Immature natural killer cell (primary cell): Measurements from ENCODE around the gene SMARCB1. TPM values are rescaled to one million over a fixed set of nuclear protein-coding genes. Genes with fewer than 3 reads are reported as not detected.

Source experiments
- DNase-seq, 3 donors: peaks; one replicate each; pipeline ENCODE4 v3.0.0; 2022; ENCODE audit warnings: mixed read lengths in 1 of 3
- H3K27ac Mint-ChIP-seq, 6 donors: one replicate each; pipeline ENCODE4 v1.8.0; 2020; ENCODE audit warnings: mixed read lengths in 6 of 6, mild to moderate bottlenecking in 5 of 6, inconsistent platforms in 4 of 6, moderate library complexity in 3 of 6
- H3K27me3 Mint-ChIP-seq, 3 donors: one replicate each; pipeline ENCODE4 v1.8.0; 2020 to 2021; ENCODE audit warnings: low read depth in 3 of 3, mild to moderate bottlenecking in 3 of 3, mixed read lengths in 3 of 3, moderate library complexity in 3 of 3, inconsistent platforms in 1 of 3
- H3K36me3 Mint-ChIP-seq, 3 donors: one replicate each; pipeline ENCODE4 v1.8.0; 2020; ENCODE audit warnings: mixed read lengths in 3 of 3, inconsistent platforms in 2 of 3, mild to moderate bottlenecking in 2 of 3
- H3K4me1 Mint-ChIP-seq, 2 donors: one replicate each; pipeline ENCODE4 v1.8.0; 2020; ENCODE audit warnings: inconsistent platforms in 2 of 2, mild to moderate bottlenecking in 2 of 2, mixed read lengths in 2 of 2, moderate library complexity in 1 of 2
- H3K4me3 Mint-ChIP-seq, 5 donors: one replicate each; pipeline ENCODE4 v1.8.0; 2020; ENCODE audit warnings: mild to moderate bottlenecking in 5 of 5, mixed read lengths in 5 of 5, inconsistent platforms in 3 of 5, moderate library complexity in 3 of 5
- H3K9me3 Mint-ChIP-seq, 6 donors: one replicate each; pipeline ENCODE4 v1.8.0; 2020; ENCODE audit warnings: mild to moderate bottlenecking in 6 of 6, mixed read lengths in 6 of 6, inconsistent platforms in 4 of 6, moderate library complexity in 3 of 6
- polyA plus RNA-seq, 3 donors: library from polyadenylated mRNA; unstranded; fragments of 300-500 nt; fragmentation: Illumina TruSeq; gene quantifications; one replicate each; pipeline ENCODE4 v1.2.3, GENCODE V29; 2021

SMARCB1 gene
- polyA plus RNA-seq, 3 donors from 2014 or later, result 28.5 to 49.5 (median 40.3) TPM

DNA sequence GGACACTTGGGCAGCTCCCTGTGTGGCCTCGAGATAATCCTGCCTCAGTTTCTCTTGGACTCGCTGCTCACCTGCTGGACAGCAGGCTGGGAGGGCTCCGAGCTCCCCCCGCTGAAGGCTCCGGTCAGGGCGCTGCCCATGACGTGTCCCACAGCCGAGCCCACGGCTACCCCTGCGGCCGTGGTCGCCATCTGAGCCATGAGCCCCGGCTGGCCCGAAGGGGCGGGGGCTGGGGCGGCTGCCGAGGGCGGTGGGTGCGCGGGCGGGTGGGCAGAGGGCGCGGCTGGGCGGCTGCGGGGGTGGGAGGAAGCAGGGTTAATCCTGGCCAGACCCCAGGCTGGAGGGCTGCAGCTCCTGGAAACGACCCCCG lies 19.5 kb upstream of the SMARCB1 start:
- no peak for DNase-seq
- Mint-ChIP-seq H3K4me1 (peaks cover 37 to 46% of the 10 kb centered on the region in 2 donors), H3K9me3 (no peaks in the 10 kb centered on the region), H3K4me3 (peak overlapping the region; percentile 69 to 85 (median 74)), H3K27ac (no peak overlapping the region), H3K27me3 (peaks cover 0 to 3% (median 1%) of the 10 kb centered on the region in 3 donors), H3K36me3 (no peaks in the 10 kb centered on the region)

DNA sequence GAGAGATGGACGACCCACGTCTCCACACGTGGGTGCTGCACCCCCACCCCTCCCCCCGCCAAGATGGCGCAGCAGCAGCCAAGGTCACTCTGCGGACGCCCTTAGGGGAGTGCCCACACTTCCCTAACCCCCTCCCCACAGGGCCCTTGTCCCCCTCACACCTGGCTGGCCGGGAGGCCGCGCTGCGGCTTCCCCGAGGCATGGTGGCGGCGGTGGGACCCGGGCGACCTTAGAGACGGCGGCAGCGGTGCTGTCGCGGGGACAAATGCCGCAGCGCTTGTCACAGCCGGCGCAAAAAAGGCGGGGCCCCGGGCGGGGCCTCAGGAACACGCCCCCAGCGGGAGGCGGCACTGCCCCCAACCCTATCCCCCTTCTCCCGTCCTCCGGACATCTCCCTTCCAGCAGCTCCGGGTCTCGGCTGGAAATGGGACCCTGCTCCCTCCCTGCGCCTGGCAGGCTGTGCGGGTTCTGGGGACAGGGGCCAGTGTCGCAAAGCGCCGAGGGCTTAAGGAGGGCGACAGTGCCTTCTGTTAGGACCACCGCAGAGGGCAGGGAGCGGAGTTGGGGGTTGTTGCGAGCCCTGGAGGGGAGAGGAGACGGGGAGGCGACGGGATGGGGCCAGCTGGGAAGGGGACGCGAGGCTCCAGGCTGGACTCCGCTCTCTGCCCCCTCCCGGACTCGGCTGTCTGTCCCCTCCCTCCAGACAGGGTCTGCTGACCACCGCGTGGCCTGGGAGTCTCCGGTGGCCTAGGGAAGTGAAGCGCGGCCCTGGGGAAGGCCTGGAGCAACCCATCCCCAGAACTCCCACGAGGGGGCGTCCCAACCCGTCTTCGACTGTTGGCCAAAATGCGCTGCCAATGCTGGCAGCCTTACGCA lies 18.9 kb upstream of the SMARCB1 start, which contains the start of gene CHCHD10:
Gene CHCHD10 (minus strand): TSS at position 300 of the 876 bp plus-strand sequence. CDS start 98 bp downstream, at position 202.
- no peaks in the 10 kb centered on the region for H3K36me3 Mint-ChIP-seq
- no peaks in the 10 kb centered on the region for H3K9me3 Mint-ChIP-seq
- H3K4me1 Mint-ChIP-seq, result peaks cover 32 to 42% of the 10 kb centered on the region in 2 donors
- DNase-seq, result peak; percentile 70 to 74 (median 72)
- peaks cover 0 to 3% (median 1%) of the 10 kb centered on the region in 3 donors for H3K27me3 Mint-ChIP-seq
- peak within 1 kb of the TSS; percentile 77 to 86 (median 83) for H3K4me3 Mint-ChIP-seq
- H3K27ac Mint-ChIP-seq, result peak within 1 kb of the TSS in 3 of 6 donors; percentile 60 to 76 (median 75)

DNA sequence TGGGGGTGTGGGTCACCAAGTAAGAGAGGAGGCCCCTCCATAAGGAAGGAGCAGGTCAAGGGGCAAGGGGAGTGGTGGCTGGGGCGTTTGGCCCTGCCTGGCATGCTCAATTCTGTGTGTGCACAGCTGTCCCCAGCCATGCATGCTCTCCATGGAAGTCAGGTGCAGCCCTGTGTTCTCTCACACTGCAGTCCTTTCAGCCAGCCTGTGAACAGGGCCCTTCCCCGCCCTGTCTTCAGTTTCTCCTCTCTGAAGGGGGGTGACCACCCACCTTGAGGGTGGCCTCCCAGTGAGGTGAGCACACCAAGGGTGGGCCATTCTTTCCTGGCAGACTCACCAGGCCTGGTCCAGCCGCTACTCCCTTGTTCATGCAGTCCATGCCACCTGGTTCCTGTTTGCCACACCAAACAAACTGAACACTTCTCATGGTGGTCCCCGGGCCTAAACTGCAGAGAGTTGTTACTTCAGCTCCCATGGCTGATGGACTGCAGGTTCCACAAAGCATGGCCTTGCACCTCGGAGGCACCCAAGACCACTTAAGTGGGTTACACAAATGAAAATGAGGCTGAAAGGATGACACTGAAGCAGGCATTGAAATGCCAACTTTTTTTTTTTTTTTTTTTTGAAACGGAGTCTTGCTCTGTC lies 17.3 kb upstream of the SMARCB1 start:
- peaks cover 21 to 38% of the 10 kb centered on the region in 2 donors for H3K4me1 Mint-ChIP-seq
- H3K4me3 Mint-ChIP-seq, result peak overlapping the region in 4 of 5 donors; percentile 26 to 85 (median 62)
- peaks cover 0 to 3% (median 1%) of the 10 kb centered on the region in 3 donors for H3K27me3 Mint-ChIP-seq
- DNase-seq, result no peak
- H3K9me3 Mint-ChIP-seq, result no peaks in the 10 kb centered on the region
- no peaks in the 10 kb centered on the region for H3K36me3 Mint-ChIP-seq
- H3K27ac Mint-ChIP-seq, result no peak overlapping the region

DNA sequence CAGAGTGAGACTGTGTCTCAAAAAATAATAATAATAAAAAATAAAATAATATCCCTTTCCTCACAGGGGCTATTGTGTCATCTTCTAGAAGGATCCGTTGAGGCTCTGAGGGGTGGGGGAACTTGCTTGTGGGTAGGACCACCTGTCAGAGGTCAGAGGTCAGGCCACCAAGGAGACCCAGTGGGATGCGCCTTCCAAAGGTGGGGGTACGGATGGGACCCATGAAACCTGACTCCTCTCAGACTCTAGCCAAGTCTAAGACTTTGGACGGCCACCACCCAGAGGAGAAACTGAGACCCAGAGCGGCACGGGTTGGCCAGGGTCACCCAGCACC lies 14.5 kb upstream of the SMARCB1 start:
- peaks cover 5 to 15% of the 10 kb centered on the region in 2 donors for H3K4me1 Mint-ChIP-seq
- DNase-seq, result no peak
- no peaks in the 10 kb centered on the region for H3K9me3 Mint-ChIP-seq
- H3K4me3 Mint-ChIP-seq, result peak overlapping the region; percentile 54 to 75 (median 63)
- no peaks in the 10 kb centered on the region for H3K36me3 Mint-ChIP-seq
- H3K27me3 Mint-ChIP-seq, result peaks cover 0 to 4% (median 2%) of the 10 kb centered on the region in 3 donors
- peak overlapping the region in 1 of 6 donors; percentile 49 for H3K27ac Mint-ChIP-seq

DNA sequence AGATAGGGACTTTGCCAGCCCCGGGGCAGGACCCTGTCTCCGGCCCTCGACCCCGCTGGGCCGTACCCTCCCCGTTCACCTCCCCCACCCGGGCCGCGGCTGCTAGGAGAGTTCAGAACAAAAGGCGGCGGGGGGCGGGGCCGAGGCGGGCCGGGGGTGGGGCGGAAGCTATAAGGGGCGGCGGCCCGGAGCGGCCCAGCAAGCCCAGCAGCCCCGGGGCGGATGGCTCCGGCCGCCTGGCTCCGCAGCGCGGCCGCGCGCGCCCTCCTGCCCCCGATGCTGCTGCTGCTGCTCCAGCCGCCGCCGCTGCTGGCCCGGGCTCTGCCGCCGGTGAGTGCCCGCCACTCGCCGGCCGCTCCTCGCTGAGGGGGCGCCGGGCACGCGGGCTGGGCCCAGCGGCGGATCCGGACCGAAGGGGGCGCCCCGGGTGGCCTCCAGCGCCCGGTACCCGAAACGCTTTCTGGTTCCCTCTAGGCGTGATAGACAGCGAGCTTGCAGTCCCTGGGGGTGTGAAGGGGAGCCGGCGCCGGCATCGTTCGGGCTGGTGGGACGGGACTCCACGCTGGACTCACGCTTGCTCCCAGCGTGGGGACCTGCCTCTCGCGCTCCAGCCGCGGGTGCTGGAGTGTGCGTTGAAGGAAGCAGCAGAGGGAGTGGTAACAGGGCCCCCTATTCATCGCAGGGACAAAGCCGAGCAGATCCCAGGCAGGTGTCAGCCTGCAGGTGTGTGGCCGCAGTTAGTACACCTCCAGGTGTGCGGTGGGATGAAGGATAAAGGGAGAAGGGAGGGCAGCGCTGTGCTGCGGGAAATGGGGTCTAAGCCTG lies 13.9 kb upstream of the SMARCB1 start, which contains the start of gene MMP11:
Gene MMP11 (plus strand): TSS at position 201 of the 825 bp plus-strand sequence. CDS start 22 bp downstream, at position 223.
- H3K4me3 Mint-ChIP-seq, result peak within 1 kb of the TSS; percentile 54 to 75 (median 65)
- H3K4me1 Mint-ChIP-seq, result peaks cover 5 to 14% of the 10 kb centered on the region in 2 donors
- H3K36me3 Mint-ChIP-seq, result no peaks in the 10 kb centered on the region
- peak; percentile 39 to 54 (median 48) for DNase-seq
- H3K27ac Mint-ChIP-seq, result peak within 1 kb of the TSS in 2 of 6 donors; percentile 7 to 49
- peaks cover 0 to 4% (median 2%) of the 10 kb centered on the region in 3 donors for H3K27me3 Mint-ChIP-seq
- H3K9me3 Mint-ChIP-seq, result no peaks in the 10 kb centered on the region

DNA sequence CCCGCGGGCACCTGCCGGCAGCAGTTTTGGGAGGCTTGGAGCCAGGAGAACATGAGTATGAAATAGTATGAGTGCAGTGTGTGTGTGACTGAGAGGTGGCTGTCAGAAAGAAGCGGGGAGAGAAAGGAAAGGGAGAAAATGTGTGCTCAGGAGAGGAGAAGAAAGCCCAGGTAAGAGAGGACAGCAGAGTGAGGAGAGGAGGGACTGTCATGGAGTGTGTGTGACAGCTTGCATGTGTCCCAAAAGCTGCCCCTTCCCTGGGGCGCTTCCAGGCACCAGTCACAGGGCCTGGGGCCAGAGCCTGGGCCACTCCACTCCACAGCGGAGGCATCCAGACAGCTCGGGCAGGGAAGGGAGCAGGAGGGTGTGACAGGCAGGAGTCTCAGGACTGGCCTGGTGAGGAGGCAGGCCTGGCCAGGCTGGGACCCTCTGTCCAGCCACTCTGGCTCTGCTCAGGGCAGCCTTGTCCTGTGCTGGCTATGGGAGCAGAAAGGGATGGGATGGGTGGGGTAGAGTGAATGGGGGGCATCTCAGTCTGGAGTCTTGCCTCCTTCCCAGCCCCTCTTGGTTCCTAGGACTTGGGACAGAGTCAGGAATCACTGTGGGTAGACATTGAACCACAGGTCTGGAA lies 13.2 kb upstream of the SMARCB1 start:
- H3K27ac Mint-ChIP-seq, result peak overlapping the region in 1 of 6 donors; percentile 7
- peaks cover 5 to 13% of the 10 kb centered on the region in 2 donors for H3K4me1 Mint-ChIP-seq
- no peaks in the 10 kb centered on the region for H3K36me3 Mint-ChIP-seq
- H3K27me3 Mint-ChIP-seq, result peaks cover 0 to 6% (median 2%) of the 10 kb centered on the region in 3 donors
- H3K4me3 Mint-ChIP-seq, result peak overlapping the region; percentile 19 to 65 (median 42)
- DNase-seq, result no peak
- no peaks in the 10 kb centered on the region for H3K9me3 Mint-ChIP-seq

DNA sequence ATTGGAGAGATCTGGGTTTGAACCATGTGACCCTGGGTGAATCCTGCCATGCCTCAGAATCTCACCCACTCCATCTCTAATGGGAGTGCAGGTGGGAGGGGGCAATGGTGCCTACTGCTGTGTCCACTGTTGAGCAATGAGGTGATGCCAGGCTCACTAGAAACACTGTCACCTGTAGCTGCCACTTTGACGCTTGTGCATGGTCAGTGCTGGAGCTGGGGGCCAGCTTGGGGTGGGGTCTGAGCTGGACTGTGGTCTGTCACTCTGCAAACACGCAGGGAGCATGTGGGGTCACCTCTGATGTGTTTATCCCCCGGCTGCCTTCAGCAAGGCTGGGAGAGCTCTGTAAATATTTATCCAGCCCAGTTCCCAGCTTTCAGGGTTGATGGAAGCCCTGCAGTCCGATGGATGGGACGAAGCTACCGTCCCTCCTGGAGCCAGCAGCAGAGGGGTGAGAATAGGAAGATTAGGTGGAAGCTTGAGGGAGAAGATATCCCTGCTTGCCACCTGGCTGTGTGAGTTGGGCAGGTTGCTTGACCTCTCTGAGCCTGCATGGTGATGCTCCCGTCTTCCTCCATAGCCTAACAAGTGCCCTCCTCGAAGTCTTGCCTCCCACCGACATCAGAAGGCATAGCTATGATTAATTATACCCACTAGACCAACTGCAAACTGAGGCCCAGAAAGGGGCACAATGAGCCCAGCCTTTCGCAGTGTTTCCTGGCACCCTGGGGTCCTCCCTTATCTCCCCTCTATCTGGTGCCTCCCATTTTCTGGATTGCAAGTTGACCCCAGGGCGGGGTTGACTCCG lies 12.4 kb upstream of the SMARCB1 start:
- Mint-ChIP-seq H3K36me3 (no peaks in the 10 kb centered on the region), H3K4me1 (peaks cover 5 to 13% of the 10 kb centered on the region in 2 donors), H3K4me3 (peak overlapping the region in 1 of 5 donors; percentile 34), H3K9me3 (no peaks in the 10 kb centered on the region), H3K27me3 (peaks cover 0 to 6% (median 2%) of the 10 kb centered on the region in 3 donors), H3K27ac (no peak overlapping the region)
- DNase-seq, result no peak

DNA sequence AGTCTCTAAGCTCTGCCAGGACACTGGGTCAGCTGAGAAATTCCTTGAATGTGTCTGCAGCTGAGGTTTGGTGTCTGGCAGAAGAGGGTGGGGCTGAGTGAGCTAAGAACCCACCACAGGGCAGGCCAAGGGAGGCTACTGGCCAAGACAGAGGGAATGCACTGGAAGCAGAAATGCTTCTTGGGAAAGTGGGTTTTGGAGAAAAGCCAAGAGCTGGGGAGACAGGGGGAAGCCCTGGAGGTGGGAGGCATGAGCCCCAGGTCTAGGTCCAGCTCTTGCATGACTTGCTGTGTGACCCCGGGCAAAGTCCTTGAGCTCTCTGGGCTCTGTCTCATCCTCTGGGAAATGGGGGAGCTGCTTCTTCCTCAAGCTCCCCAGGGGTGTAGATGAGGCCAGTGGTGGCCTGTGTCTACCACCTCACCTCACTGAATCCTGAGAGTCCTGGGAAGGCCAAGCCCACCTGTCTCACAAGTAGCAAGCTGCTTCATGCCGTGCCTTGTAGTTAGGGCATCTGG lies 11.8 kb upstream of the SMARCB1 start:
- H3K9me3 Mint-ChIP-seq, result no peaks in the 10 kb centered on the region
- no peak overlapping the region for H3K4me3 Mint-ChIP-seq
- no peak overlapping the region for H3K27ac Mint-ChIP-seq
- DNase-seq, result no peak
- H3K36me3 Mint-ChIP-seq, result no peaks in the 10 kb centered on the region
- H3K4me1 Mint-ChIP-seq, result peaks cover 5 to 13% of the 10 kb centered on the region in 2 donors
- peaks cover 0 to 4% (median 3%) of the 10 kb centered on the region in 3 donors for H3K27me3 Mint-ChIP-seq

DNA sequence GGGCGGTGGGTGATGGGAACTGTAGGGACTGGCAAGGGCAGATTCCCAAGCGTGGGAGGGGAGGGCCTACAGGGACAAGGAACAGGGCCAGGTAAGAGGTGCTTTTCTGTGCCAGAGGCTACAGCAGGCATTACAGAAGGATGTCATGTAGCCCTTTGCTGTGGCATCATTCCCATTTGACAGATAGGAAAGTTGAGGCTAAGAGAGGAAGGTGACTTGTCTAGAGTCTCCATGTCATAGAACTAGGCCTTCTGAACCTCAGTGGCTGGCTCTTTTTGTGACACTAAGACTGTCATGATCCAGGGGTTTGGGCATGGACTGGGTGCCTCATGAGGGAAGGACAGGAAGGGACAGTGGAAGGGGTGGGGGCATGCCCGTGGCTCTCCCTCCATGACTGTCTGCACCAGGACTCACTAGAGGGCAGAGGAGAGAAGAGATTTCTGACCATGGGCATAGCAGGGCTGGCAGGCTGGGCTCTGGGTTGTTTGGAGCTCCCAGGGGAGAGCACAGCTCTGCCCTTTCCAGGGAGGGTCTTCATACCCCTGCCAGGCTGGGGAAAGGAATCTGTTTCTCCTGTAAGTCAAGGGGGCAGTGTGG lies 10.9 kb upstream of the SMARCB1 start:
- Mint-ChIP-seq H3K4me3 (no peak overlapping the region), H3K27me3 (peaks cover 0 to 4% (median 3%) of the 10 kb centered on the region in 3 donors), H3K27ac (no peak overlapping the region), H3K36me3 (no peaks in the 10 kb centered on the region), H3K4me1 (peaks cover 4 to 12% of the 10 kb centered on the region in 2 donors), H3K9me3 (no peaks in the 10 kb centered on the region)
- no peak for DNase-seq

DNA sequence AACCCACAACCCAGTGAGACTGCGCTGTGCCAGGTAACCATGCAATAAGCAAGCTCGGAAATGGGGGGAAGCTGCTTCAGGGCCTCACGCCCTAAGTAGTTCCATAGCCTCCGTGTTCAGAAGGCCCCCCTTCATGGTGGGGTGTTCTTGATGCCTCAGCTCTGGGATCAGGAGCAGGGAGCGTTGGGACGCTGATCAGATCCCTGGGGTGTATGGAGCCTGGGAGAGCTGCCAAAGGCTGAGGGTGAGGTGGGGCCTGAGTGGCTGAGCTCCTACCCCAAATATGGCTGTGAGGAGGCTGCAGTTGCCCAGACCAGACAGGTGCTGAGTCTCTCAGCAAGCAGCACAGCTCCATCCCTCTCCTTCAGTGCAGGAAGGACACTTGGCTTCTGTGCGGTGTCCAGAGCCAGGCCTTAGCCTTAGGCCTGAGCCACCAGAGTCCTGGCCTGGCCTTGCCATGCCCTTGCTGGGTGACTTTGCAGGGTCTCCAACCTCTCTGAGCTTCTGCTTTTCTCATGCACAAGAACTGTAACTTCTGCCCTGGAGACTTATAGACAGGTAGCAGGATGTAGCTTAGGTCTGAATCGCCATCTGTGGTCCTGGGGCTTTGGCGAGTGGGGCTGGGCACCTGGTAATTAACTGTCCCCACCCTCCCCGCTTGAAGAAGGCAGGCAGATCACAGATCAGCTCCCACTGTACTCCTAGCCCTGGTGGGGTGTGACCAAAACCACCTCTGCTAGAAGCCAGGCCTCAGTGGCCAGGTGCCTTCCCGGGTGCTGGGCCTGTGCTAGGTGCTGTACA lies 8.8 kb upstream of the SMARCB1 start:
- Mint-ChIP-seq H3K27ac (no peak overlapping the region), H3K27me3 (peaks cover 0 to 3% (median 3%) of the 10 kb centered on the region in 3 donors), H3K36me3 (no peaks in the 10 kb centered on the region), H3K4me1 (peaks cover 0 to 5% of the 10 kb centered on the region in 2 donors), H3K4me3 (no peak overlapping the region), H3K9me3 (no peaks in the 10 kb centered on the region)
- no peak for DNase-seq

DNA sequence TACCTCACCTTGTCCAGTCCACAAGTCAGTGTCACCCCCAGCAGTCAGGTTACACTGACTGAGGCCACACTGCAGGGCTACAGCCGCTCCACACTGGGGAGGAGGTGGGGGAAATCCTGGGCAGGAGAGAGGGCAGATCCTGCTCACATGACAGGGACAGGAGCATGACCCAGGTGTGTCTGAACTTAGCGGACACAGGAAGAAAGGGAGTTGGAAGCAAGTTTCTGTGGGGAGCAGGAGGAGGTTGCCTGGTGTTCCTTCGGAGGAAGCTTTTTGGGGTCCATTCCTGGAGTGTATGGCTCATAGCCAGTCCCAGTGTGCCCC lies 8.2 kb upstream of the SMARCB1 start:
- no peak overlapping the region for H3K4me3 Mint-ChIP-seq
- H3K27ac Mint-ChIP-seq, result no peak overlapping the region
- DNase-seq, result no peak
- no peaks in the 10 kb centered on the region for H3K9me3 Mint-ChIP-seq
- H3K36me3 Mint-ChIP-seq, result no peaks in the 10 kb centered on the region
- H3K4me1 Mint-ChIP-seq, result no peaks in the 10 kb centered on the region
- H3K27me3 Mint-ChIP-seq, result peaks cover 0 to 3% (median 3%) of the 10 kb centered on the region in 3 donors
